ENCODE measurements around the gene SIPA1L2.

SIPA1L2 gene

GRCh38 chr1:232643251-232643650 is 13.3 kb upstream of the SIPA1L2 start:
- DNase-seq (ENCODE audit: low read depth in 2 of 2), result no peak

DNA sequence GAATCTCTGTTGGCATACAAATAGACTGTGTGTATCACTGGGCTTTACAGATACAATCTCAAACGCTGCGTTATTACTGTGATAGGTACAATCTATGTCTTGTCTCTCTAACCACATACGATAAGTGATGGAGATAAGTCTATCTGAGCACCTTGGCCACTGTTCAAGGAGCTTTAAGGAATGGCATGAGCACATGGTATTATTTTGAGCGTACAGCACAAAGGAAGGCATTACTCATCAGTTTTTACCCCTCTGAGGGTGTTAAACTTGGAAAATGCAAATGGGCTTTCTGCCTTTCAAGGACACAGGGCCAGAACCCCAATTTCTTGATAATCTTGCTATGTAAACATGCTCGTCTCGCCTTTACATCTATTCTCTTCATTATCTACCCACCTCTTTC is 11.6 kb upstream of the SIPA1L2 start:
- no peak for DNase-seq (ENCODE audit: low read depth in 2 of 2)

- DNase-seq (ENCODE audit: low read depth in 2 of 2), result no peak
Measured at GRCh38 chr1:232636799-232637198, 6.9 kb upstream of the SIPA1L2 start.

DNA sequence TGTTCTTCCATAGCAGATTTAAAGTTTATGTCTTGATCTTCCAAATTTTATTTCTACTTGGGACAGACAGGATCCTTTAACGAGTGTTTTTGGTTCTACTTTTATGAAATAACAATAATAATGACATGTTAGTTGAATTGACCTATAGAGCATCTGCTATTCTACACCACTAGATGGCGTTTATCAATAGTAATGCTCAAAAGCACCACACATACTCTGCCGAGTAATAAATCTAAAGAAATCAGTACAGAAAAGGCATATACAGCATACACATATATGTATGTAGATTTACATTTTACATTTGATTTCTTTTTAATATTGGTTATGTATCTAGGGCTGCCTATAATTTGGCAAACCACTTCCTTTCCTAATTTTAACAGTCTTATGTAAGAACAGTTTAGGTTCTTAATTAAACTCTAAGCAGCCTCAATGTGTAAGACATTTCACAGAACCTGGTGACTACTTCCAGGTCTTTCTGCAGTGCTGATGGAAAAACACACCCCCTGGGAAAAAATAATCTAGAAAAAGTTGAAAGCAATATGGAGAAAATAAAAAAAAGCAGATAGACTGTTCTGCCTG is 5.9 kb upstream of the SIPA1L2 start:
- no peak for DNase-seq (ENCODE audit: low read depth in 2 of 2)

GRCh38 chr1:232635279-232635678 is 5.3 kb upstream of the SIPA1L2 start:
- no peak for DNase-seq (ENCODE audit: low read depth in 2 of 2)

- DNase-seq (ENCODE audit: low read depth in 2 of 2), result no peak
Measured at GRCh38 chr1:232634096-232634495, 4.2 kb upstream of the SIPA1L2 start.

- no peak for DNase-seq (ENCODE audit: low read depth in 2 of 2)
Measured at GRCh38 chr1:232630894-232631195, 912 bp upstream of the SIPA1L2 start.

DNA sequence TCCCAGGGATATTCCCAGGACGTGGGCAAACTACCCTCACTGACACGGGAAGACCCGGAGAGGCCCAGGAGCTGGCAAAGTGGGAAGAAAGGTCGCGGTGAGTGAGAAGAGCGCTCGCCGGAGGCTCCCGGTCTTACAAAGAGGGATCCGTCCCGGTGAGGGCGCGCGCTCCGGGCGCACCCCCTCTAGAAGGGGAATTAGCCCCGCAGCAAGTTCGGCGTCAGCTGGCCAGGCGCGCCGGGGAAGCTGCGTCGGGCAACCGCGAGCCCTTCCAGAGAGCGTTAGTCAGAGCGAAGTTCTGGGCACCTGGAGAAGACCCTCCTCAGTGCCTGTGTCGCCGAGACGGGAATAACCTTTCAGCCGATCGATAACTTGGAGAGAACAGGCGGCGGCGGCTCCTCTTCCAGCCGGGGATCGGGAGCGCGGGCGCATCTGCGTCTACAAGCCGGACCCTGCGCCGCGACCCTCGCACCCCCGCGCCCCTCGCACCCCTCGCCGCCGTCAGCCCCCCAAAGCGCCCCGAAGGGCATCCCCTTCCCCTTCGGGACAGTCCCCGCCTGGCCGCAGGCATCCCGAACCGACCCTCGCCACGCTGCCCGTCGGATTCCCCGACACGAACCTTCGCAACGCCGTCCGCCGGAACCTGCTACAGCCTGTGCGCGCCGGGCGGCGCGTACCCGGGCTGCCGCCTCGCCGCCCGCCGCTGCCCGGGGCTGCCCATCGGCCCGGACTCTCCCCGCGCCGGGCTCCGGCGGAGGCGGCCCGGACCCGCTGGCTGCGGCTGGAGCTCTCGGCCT is 485 bp downstream of the SIPA1L2 start:
- DNase-seq (ENCODE audit: low read depth in 2 of 2), result peak; percentile 8 to 13

GRCh38 chr1:232628335-232629249 is 1.3 kb downstream of the SIPA1L2 start:
- DNase-seq (ENCODE audit: low read depth in 2 of 2), result no peak

DNA sequence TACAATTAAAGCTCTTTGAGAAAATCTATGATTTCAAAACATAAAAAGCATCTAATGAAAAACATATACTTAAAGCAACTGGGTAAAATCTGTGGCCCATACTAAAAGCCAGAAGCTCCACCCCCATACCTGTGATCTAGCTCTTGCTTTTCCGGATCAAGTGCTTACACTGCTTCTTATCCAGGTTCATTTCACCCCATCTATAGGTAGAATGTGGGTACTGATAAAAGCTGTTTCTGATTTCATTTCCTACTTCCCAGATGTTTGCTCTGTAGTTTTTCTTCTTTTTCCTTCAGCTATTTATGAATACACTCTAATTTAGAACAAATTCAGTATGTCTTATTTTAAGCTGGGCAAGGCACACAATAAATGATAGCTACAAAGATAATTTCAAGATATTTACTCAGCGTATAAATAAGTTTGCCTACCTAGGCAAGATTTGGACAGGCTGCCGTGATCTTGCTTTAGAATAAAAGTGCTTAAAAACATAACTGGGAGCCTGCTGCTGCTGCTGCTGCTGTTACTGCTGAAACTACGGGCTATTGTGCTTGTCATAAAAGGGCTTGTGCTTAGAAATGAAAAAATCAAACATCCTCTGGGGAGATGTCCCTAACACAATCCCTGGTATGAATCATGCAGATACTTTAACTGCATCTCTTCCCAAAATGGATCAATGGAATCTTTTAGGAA is 2.1 kb downstream of the SIPA1L2 start:
- no peak for DNase-seq (ENCODE audit: low read depth in 2 of 2)

GRCh38 chr1:232627171-232627570 is 2.8 kb downstream of the SIPA1L2 start:
- no peak for DNase-seq (ENCODE audit: low read depth in 2 of 2)

DNA sequence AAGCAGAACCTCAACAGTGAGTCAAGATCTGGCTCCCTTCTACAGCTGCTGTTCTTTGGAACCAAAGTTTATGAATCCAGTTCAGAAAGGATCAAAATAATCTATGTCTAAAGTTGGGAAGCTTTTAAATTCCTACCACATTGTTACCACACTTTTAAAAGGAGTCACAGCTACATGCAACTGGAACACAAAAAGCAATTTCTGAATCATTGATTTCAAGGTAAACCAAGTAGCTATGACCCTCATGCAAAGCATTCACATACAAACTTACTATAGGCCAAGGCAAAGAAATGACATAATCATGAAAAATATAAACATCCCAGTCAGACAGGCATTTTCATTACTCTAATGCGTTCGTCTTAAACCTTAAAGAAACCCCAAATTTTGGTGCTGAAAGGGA is 3.5 kb downstream of the SIPA1L2 start:
- DNase-seq (ENCODE audit: low read depth in 2 of 2), result no peak

GRCh38 chr1:232625319-232625868 is 4.5 kb downstream of the SIPA1L2 start:
- no peak for DNase-seq (ENCODE audit: low read depth in 2 of 2)

GRCh38 chr1:232624546-232625281 is 5.2 kb downstream of the SIPA1L2 start:
- DNase-seq (ENCODE audit: low read depth in 2 of 2), result no peak

DNA sequence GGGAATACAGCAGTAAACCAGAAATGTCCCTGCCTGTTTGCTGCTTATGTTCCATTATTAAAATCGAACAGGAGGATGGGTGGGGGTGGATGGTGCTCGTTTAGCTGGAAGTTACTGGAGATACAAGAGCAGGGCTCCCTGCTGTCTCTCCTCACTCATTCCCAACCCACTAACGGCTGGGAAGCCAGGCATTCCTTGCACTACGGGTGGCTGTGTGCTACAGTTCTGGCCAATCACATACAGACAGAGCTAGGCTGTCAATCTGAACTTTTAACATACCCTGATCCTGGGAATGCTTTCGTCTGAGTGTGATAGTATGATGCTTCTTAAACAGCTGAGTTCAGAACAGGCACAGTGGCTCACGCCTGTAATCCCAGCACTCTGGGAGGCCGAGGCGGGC is 7.0 kb downstream of the SIPA1L2 start:
- no peak for DNase-seq (ENCODE audit: low read depth in 2 of 2)

DNA sequence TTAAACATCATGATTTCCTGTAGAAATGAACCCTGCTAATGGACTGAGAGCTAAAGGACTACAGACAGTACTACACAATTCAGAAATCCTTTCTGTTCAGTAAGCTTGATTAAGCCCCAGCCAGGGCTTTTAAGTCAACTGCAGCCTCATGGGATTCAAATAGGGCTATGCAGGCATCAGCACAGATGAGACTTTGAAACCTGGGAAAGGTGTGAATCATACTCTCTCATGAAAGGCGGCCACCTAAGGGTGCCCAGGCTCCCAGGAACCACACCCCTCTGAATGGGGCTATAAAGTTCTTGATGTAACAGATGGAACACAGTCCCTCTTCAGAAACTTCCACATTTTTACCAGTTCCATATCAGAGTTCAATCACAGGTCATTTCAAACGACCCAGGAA is 7.6 kb downstream of the SIPA1L2 start:
- no peak for DNase-seq (ENCODE audit: low read depth in 2 of 2)

DNA sequence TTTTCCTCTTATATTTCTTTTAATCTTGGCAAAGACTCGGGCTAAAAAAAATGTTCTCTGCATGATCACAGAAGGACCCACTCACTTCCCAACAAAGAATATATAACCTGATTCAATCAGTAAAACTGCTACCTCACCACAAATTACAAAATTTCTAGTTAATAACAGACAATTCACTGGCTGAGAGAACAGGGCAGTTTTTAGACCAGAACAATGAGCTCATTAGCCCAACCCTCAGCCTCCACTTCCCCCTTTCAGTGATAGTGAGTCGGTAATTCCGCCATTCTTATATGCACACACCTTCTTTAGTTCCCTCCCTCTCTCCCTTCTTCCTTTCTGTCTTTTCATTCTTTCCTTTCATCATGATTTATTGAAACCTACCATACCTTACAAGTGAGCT is 8.9 kb downstream of the SIPA1L2 start:
- DNase-seq (ENCODE audit: low read depth in 2 of 2), result no peak

- no peak for DNase-seq (ENCODE audit: low read depth in 2 of 2)
Measured at GRCh38 chr1:232620356-232620969, 9.5 kb downstream of the SIPA1L2 start.

GRCh38 chr1:232617237-232617636 is 12.7 kb downstream of the SIPA1L2 start:
- DNase-seq (ENCODE audit: low read depth in 2 of 2), result no peak

DNA sequence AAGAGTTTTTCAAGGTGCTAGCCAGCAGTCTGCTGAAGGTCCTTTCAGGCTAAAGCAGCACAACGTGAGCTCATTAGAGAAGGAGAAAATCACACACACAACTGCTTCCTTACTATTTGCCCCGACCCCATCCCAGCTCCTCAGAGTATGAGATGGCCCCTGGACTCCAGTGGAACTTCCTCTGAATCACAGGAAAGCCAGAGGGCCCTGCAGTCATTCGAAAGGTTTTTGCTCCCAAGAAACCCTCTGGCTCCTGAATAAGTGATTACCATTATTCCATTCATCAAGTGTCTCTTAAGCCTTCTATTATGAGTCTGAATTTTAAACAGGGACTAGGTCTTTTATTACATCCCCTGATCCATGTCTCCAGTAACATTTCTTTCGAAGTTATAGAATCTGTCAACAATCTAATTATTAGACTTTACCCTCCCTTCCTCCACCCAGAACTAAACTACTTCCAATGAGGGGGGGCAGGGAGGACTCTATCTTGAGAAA is 14.6 kb downstream of the SIPA1L2 start:
- no peak for DNase-seq (ENCODE audit: low read depth in 2 of 2)

- no peak for DNase-seq (ENCODE audit: low read depth in 2 of 2)
Measured at GRCh38 chr1:232614811-232615210, 15.1 kb downstream of the SIPA1L2 start.
